ENCODE measurements around the gene TMEM260.
"Not testable (repeated sequence)": the region's sequence is repeated elsewhere in the genome, so short reads cannot be mapped to it uniquely, and the experiment has no call there.

Gene TMEM260

DNA sequence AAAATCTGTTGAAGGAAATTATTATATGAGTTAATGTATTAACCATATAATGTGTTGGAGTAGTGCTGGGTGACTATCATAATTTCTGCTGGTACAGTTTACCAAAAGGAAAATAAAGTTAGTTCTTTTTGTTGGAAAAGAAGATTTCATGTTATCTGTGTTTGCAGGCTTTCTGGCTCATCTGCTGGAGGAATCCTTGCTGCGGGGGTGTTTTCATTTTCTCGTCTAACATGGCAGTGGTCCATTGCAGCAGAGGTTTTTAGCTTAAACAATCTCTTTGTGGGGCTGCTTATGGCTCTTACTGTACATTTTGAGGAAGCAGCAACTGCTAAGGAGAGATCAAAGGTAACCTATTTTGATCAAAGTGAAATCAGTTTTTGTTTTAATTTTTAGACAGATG is 24.1 kb downstream of the TMEM260 start:
- DNase-seq, result no peak

DNA sequence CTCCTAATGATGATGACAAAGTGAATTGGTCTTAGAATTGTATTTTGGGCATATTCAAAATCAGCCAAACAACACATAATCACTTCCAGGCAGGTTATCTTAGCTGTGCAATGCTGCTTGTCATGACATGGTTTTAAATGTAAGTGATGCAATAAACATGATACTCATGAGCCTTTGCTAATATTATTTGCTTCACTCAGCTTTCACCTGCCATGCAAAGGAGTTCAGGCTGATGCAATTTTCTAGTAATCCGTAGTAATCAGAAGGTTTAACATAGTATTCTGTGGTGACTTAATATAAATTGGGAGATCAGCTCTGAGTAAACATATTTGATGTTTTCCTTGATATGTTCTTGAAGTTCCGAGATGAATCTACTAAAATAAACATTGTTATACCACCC is 29.1 kb downstream of the TMEM260 start:
- no peak for DNase-seq

DNA sequence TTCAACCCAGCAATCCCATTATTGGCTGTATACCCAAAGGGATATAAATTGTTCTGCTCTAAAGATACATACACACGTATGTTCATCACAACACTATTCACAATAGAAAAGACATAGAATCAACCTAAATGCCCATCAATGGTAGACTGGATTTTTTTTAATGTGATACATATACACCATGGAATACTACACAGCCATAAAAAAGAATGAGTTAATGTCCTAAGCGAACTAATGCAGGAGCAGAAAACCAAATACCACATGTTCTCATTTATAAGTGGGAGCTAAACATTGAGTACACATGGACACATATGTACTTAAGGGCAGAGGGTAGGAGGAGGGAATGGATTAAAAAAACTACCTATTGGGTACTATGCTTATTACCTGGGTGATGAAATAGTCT is 32.1 kb downstream of the TMEM260 start:
- not testable (repeated sequence) for DNase-seq

DNA sequence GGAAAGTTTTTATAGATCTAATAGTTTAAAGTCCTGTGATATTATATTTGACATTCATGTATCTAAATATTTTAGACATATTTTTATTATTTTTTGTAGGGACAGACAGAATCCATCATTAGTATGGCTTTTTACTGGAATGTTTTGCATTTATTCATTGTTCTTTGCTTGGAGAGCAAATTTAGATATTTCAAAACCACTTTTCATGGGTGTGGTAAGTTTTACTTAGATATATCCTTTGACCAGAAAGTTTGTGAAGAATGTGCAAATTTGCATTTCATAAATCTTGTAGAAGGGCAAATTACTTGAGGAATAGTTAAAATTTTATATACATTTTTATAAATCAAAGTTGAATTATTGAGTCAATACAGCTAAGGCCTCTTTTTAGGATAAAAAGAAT is 37.5 kb downstream of the TMEM260 start:
- no peak for DNase-seq

DNA sequence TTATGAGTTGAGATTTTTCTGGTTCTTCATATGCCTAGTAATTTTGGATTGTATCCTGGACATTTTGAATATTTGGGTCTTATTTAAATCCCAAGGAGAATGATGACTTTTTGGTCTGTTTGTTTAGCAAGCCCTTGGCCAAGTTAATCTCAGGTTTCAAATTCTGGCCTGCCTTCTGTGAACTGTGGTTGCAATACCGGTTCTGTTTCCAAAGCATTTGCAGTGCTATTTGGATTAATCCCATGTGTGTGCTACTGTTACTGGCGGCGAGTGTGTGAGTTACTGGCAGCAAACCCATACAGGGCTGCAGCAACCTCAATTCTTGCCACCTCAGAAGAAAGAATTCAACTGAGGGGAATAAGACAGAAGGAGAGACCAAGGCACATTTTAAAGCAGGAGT is 51.1 kb downstream of the TMEM260 start:
- no peak for DNase-seq

GRCh38 chr14:56632195-56632594 is 52.6 kb downstream of the TMEM260 start:
- no peak for DNase-seq

DNA sequence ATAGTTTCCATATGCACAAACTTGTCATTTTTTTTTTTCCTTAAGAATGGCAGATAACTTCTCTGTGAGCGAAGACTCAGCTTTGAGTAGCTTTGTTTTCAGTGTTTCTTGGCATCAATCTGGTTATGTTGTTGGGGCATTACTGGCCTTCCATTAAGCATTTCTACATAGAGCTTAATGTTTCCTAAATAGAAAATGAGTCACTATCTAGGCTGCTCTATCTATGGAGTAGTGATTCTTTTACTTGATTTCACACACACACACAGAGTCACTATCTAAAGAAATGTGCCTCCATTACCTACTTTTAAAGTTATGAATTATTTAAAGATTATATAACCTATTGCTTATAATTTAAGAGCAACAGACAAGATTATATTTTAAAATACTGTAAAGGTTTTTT is 53.9 kb downstream of the TMEM260 start:
- no peak for DNase-seq

GRCh38 chr14:56635041-56635440 is 55.4 kb downstream of the TMEM260 start:
- DNase-seq, result no peak

DNA sequence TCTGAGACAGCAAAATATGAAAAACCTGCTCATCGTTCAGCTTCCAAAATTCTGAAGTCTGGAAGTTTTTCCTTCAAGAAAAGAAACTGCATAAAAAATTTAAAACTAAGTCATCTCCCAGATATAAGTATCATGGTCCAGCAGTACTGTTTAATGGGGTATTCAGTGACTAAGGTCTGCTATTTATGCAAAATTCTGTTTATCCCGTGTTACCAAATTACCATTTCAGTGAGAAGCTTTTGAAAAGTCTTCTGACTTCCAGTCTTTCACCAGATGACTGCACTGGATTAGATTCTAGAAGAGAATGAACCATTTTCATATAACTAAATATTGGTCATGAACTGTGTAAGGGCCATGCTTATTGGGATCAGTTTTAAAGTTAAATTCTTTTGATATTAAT is 67.9 kb downstream of the TMEM260 start:
- no peak for DNase-seq

DNA sequence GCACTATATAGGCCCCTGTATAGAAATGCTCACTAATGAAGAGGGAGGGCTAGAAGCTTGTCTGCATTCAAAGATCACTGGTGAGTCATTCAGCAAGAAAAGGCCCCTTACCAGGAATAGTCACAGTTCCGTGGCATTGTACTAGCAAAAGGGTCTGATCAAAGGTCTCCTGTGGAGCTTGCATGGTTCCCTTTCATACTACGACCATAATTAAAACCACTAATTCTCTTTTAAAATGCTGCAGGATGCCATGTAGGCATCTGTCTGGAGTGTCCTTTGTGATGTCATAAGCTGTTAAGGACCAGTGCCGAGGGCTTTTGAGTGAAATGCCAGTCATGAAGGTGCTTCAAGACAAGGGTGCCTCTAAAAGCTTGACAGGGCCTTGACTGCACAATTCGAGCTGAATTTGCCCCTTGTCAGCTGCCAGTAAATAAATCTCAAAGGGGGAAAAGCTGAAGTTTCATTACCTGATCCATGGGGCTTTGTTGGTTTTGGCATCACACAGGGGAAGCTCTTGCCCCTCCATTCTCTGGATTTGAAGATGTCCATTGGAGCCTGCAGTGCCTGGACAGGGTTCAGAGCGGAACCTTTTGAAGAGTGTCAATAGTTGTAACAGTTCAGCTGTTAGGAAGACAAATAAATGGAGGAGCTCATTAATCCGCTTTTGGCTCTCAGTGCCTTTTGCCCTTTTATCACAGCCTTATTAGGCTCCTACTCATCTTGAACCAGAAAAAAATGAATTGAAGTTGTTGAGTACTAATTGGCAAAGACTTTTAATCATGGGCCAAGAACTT is 69.1 kb downstream of the TMEM260 start:
- DNase-seq, result no peak

GRCh38 chr14:56649382-56649781 is 69.8 kb downstream of the TMEM260 start:
- DNase-seq, result no peak

DNA sequence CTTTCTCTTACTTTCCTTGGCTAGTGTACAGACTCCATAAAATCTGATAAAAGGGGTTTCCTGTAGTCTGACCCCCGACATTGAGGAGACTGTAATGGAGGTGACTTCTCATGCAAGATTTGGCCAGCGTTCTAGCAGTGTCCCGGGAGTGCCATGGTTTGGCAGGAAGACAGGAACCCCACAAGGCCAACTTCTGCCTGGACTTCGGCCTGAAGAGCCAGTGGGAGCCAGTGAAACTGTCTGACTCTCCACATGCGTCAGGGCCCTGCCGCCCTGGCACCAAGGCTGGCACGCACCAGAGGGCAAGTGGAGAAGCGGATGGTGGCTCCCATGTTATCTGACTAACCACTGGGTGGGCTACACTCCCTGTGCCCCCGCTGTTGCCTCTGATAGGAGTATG is 70.5 kb downstream of the TMEM260 start:
- no peak for DNase-seq

GRCh38 chr14:56650979-56651378 is 71.4 kb downstream of the TMEM260 start:
- DNase-seq, result no peak

DNA sequence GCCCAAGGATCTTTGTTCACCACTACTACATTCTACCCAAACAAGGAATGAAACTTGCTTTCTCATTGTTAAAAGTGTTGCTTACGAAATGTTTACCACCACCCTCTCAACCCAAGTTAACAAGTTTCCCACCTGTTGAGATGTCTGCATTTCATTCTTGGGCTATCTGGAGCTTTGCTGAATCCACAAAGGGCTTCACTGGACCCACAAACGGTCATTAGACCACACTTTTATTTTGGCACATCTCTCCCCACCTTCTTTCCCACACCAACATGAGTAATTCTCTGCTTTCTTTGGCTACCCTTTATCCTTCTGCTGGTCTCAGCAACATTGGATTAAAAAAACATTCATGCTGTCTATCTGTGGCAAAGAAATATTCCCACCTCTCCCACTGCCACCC is 78.0 kb downstream of the TMEM260 start:
- no peak for DNase-seq

GRCh38 chr14:56659378-56659777 is 79.8 kb downstream of the TMEM260 start:
- no peak for DNase-seq

DNA sequence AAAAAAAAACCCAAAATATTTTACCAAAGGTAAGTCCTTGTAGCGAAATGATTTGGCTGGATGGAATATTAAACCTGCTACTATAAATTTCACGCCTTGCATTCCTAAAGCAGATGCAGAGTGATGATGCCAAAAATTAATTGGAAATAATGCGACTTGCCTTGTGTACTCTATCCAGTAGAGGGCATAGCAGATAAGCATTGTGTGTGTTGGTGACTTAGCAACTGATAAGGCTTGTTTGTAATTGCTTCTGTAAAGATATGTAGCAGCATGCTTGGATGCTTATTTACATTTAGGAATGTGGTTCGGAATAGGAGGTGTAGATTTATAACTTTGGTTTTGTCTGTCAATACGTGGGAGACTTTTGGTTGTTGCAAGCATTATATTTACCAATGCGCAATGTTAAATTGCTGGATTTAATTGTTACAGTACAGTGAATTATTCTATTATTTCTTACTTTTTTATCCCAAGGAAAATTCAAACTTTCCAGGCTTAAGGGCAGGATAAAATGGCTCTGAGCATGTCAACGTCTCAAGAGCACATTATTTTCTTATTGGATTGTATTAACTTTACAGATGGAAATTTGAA is 80.5 kb downstream of the TMEM260 start:
- DNase-seq, result no peak

GRCh38 chr14:56660677-56661389 is 81.2 kb downstream of the TMEM260 start:
- DNase-seq, result no peak

DNA sequence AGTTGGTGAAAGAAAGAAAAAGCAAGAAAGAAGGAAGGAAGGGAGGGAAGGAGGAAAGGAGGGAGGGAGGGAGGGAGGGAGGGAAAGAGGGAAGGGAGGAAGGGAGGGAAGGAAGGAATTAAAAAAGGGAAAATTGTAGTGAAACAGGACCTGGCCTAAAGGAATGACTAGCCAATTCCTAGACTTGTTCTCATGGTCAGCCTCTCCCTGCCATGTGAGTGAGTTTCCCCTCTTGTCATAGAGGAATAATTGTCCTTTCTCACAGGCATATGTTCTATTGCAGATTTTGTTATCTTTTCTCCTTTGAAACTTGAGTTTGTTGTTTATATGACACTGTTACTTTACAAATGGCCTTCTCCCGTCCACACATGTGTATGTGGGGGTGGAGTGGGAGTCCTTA is 81.9 kb downstream of the TMEM260 start:
- no peak for DNase-seq

DNA sequence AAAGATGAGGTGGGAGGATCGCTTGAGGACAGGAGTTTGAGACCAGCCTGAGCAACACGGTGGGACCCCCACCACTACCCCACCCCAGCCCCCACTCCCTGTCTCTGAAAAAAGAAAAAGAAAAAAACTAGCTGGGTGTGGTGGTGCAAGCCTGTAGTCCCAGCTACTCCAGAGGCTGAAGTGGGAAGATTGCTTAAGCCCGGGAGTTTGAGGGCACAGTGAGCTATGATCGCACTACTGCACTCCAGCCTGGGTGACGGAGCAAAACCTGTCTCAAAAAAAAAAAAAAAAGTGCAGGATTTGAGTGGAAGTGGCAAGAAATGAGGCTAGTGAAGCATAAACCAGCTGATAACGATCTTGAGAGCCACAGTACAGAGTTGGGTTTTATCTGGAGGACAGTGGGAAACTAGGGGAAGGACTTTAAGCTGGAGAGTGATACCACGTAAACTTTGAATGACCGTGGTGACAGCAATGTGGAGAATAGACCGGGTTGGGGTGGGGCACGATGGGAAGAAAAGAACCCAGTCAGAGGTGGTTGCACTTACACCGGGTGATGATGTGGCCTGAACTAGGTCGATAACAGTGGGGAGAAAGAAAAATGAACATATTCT is 85.3 kb downstream of the TMEM260 start:
- no peak for DNase-seq

DNA sequence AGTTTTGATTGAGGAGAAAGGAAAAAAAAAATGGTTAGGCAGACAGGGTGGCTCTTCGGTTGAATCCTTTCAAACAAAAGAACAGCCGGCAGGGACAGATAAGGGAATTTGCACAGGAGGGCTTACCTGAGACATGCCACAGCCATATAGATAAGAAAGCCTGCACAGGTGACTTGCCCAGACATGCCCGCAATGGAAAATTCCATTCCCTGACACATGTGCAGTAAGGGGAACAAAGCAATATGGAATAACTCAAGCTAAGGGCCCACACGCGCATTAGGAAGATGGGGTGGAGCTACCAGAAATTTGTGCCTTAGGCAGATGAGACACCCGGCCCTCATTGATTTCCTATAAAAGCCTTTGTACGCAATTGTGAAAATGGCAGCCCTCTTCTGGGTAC is 86.7 kb downstream of the TMEM260 start:
- DNase-seq, result no peak

- DNase-seq, result no peak
These were observed 87.1 kb downstream of the TMEM260 start for GRCh38 chr14:56666716-56667115.

DNA sequence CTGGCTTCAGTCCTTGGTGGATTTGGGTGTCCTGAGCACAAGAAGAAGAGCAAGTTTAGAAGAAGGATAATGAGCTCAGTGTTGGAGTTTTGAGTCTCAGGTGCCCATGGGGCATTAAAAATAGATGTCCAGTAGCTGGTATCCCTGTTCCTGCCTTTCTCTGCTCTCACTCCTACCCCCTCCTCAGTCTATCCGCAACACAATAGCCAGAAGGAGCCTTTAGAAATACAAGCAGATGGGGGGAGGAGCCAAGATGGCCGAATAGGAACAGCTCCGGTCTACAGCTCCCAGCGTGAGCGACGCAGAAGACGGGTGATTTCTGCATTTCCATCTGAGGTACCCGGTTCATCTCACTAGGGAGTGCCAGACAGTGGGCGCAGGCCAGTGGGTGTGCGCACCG is 87.7 kb downstream of the TMEM260 start:
- not testable (repeated sequence) for DNase-seq

DNA sequence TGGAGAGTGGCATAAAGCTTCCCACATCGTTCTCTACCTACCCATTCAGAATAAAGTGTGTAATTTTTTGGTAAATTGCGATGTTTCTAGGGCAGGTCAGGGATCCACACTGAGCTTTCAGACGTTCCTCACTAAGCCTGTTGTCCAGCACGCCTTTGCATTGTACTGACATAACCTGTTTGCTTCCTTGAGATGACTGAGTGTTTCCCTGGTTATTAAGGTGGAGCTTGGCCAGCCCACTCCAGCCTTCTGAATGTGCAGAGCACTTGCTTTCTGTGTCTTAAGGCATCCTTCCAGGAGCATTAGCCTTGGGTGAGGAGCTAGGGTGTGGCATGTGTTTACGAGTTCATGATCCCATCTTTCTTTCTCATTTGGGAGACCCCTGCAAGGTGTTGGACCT is 96.4 kb downstream of the TMEM260 start:
- DNase-seq, result no peak

- DNase-seq, result no peak
These were observed 99.2 kb downstream of the TMEM260 start for GRCh38 chr14:56678838-56679237.

Measured in activated CD4-positive, alpha-beta T cell treated with anti-CD3 and anti-CD28 coated beads, Interleukin-2, amount 50 U/mL, for 1 hour (primary cell).